Measurements from ENCODE around the gene PRKN.

The PRKN gene

GRCh38 chr6:162596676-162597075 lies 130.9 kb downstream of the PRKN start:
- no peak for TF ChIP-seq TSHZ2 (CRISPR knock-in tag; IDR thresholded peaks at IDR 0.05)
- no peak for TF ChIP-seq ESRRG (CRISPR knock-in tag; IDR thresholded peaks at IDR 0.05)
- no peak for TF ChIP-seq ZNF565 (CRISPR knock-in tag; conservative IDR thresholded peaks at IDR 0.05; ENCODE audit: low read depth)
- TF ChIP-seq ZC3H10 (CRISPR knock-in tag; IDR thresholded peaks at IDR 0.05), result no peak
- no peak for TF ChIP-seq TOX (CRISPR knock-in tag; IDR thresholded peaks at IDR 0.05; ENCODE audit: borderline replicate concordance)
- ATAC-seq, result no peak

GRCh38 chr6:162591517-162591916 lies 136.0 kb downstream of the PRKN start:
- TF ChIP-seq ZNF70 (CRISPR knock-in tag; IDR thresholded peaks at IDR 0.05) (no peak), TSHZ2 (CRISPR knock-in tag; IDR thresholded peaks at IDR 0.05) (no peak), ZC3H10 (CRISPR knock-in tag; IDR thresholded peaks at IDR 0.05) (no peak), SNAI2 (CRISPR knock-in tag; IDR thresholded peaks at IDR 0.05) (no peak), ZNF8 (CRISPR knock-in tag; IDR thresholded peaks at IDR 0.05) (no peak), ISL1 (CRISPR knock-in tag; IDR thresholded peaks at IDR 0.05) (no peak), CSDC2 (CRISPR knock-in tag; IDR thresholded peaks at IDR 0.05) (no peak), TCF4 (CRISPR knock-in tag; IDR thresholded peaks at IDR 0.05; ENCODE audit: borderline replicate concordance) (no peak), PATZ1 (CRISPR knock-in tag; IDR thresholded peaks at IDR 0.05; ENCODE audit: borderline replicate concordance) (no peak), BACH2 (CRISPR knock-in tag; IDR thresholded peaks at IDR 0.05; ENCODE audit: borderline replicate concordance) (no peak)
- no peak for ATAC-seq

GRCh38 chr6:162581988-162582780 lies 145.4 kb downstream of the PRKN start:
- no peak for ATAC-seq
- TF ChIP-seq OSR1 (CRISPR knock-in tag; IDR thresholded peaks at IDR 0.05) (no peak), CREB5 (CRISPR knock-in tag; IDR thresholded peaks at IDR 0.05; ENCODE audit: low read depth) (no peak), POU6F1 (CRISPR knock-in tag; IDR thresholded peaks at IDR 0.05; ENCODE audit: borderline replicate concordance, low read depth) (no peak), BACH2 (CRISPR knock-in tag; IDR thresholded peaks at IDR 0.05; ENCODE audit: borderline replicate concordance) (no peak), ZC3H10 (CRISPR knock-in tag; IDR thresholded peaks at IDR 0.05) (no peak), CSRNP3 (CRISPR knock-in tag; IDR thresholded peaks at IDR 0.05) (no peak), ZNF70 (CRISPR knock-in tag; IDR thresholded peaks at IDR 0.05) (no peak), ARNTL (CRISPR knock-in tag; IDR thresholded peaks at IDR 0.05; ENCODE audit: borderline replicate concordance, low read depth) (no peak), RARB (CRISPR knock-in tag; IDR thresholded peaks at IDR 0.05) (no peak), ZFP30 (CRISPR knock-in tag; IDR thresholded peaks at IDR 0.05) (no peak), CSDC2 (CRISPR knock-in tag; IDR thresholded peaks at IDR 0.05) (no peak), SNAI2 (CRISPR knock-in tag; IDR thresholded peaks at IDR 0.05) (no peak), GLIS3 (CRISPR knock-in tag; IDR thresholded peaks at IDR 0.05) (no peak), ZNF565 (CRISPR knock-in tag; conservative IDR thresholded peaks at IDR 0.05; ENCODE audit: low read depth) (no peak), ESRRG (CRISPR knock-in tag; IDR thresholded peaks at IDR 0.05) (no peak), TCF4 (CRISPR knock-in tag; IDR thresholded peaks at IDR 0.05; ENCODE audit: borderline replicate concordance) (no peak), ZFP3 (CRISPR knock-in tag; IDR thresholded peaks at IDR 0.05) (no peak), ISL1 (CRISPR knock-in tag; IDR thresholded peaks at IDR 0.05) (no peak), PPARA (CRISPR knock-in tag; IDR thresholded peaks at IDR 0.05; ENCODE audit: borderline replicate concordance) (no peak)

All from SK-N-SH treated with all-trans-retinoic acid at 6 μM for 48 hours (cell line).